ENCODE measurements around the gene LRRC57.

Gene LRRC57

GRCh38 chr15:42490671-42491538 is 57.7 kb downstream of the LRRC57 start, which contains the start of gene ZNF106:
TSS of gene ZNF106 (minus strand) at chr15:42491141. CDS start at chr15:42472289, 18,852 bp downstream.
- DNase-seq, result peak; percentile 95

GRCh38 chr15:42490291-42490670 is 58.3 kb downstream of the LRRC57 start:
- DNase-seq, result no peak

Data from right forelimb (tissue), 1 donor.